GM12873 (cell line): ENCODE measurements around the gene ARHGAP18.

Source experiments
- TF ChIP-seq, protein P1 (sequence below): IDR thresholded peaks from 2 replicates; pipeline ENCODE4 v1.5.1; 2012; ENCODE audit warnings: low read depth, mild to moderate bottlenecking, moderate library complexity, low read length, control low read depth; ENCODE audit not compliant: insufficient read depth; ENCODE audit errors: missing control alignments

The ARHGAP18 gene

DNA sequence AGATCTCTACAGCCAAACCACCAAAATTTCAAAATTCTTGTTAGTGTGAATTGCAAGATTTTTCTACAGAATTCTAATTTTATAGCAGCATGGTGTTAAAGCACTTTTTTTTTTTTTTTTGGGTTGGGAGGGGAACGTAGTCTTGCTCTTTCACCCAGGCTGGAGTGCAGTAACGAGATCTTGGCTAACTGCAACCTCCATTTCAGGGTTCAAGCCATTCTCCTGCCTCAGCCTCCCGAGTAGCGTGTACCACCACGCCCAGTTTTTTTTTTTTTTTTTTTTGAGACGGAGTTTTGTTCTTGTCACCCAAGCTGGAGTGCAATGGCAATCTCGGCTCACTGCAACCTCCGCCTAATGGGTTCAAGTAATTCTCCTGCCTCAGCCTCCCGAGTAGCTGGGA lies 11.5 kb downstream of the ARHGAP18 start:
- TF ChIP-seq, protein P1, sequence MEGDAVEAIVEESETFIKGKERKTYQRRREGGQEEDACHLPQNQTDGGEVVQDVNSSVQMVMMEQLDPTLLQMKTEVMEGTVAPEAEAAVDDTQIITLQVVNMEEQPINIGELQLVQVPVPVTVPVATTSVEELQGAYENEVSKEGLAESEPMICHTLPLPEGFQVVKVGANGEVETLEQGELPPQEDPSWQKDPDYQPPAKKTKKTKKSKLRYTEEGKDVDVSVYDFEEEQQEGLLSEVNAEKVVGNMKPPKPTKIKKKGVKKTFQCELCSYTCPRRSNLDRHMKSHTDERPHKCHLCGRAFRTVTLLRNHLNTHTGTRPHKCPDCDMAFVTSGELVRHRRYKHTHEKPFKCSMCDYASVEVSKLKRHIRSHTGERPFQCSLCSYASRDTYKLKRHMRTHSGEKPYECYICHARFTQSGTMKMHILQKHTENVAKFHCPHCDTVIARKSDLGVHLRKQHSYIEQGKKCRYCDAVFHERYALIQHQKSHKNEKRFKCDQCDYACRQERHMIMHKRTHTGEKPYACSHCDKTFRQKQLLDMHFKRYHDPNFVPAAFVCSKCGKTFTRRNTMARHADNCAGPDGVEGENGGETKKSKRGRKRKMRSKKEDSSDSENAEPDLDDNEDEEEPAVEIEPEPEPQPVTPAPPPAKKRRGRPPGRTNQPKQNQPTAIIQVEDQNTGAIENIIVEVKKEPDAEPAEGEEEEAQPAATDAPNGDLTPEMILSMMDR, result no peak

DNA sequence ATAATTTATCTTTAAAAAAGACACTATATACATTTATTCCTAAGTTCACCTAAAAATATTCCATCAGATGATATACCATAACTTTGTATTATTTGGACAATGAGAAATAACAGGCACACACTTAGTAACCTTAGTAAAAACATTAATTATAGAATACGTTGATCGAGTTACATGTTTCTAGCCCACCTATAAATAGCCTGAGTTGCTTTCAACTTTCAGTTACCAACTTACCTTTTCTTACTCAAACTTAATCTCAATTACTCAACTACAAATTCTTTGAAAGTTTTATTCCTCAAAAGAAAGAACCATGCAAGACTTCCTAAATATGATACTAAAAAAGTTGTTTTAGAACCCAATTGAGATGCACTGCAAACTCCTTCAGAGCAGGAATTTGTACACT lies 12.2 kb downstream of the ARHGAP18 start:
- TF ChIP-seq, protein P1, result no peak

DNA sequence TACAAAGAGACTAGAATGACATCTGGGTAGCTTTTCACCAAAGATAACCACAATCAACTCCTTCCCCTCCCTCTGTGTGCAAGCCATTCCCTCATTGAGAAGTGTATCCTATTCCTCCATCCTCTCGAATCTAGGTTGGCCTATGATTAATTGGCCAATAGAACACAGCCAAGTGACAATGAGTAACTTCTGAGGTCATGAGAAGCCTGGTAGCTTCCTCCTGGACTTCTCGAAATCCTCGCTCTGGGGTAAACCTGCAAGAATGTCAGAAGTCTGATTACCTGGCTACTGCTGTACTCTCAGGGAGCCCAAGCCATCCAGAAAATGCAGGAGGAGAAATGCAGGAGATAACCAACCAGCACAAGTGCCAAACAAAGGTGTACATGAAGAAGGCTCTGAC lies 13.1 kb downstream of the ARHGAP18 start:
- TF ChIP-seq, protein P1, result no peak

DNA sequence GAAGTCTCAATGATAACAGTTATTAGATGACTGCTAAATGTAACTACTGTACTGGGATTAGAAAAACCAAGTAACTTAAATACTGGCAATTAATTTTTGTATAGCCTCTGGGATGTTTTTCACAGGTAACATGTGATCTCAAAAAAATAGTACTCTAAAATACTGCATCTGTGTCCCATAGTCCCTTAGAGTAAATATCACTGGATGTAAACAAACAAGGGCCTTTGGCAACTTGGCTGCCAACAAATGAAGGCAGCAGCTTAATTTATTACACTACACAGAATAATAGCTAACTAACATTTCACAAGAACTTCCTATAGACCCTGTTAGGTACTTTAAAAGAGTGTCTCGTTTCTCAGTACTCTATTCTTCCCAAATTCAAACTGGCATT lies 14.0 kb downstream of the ARHGAP18 start:
- TF ChIP-seq, protein P1, result no peak

DNA sequence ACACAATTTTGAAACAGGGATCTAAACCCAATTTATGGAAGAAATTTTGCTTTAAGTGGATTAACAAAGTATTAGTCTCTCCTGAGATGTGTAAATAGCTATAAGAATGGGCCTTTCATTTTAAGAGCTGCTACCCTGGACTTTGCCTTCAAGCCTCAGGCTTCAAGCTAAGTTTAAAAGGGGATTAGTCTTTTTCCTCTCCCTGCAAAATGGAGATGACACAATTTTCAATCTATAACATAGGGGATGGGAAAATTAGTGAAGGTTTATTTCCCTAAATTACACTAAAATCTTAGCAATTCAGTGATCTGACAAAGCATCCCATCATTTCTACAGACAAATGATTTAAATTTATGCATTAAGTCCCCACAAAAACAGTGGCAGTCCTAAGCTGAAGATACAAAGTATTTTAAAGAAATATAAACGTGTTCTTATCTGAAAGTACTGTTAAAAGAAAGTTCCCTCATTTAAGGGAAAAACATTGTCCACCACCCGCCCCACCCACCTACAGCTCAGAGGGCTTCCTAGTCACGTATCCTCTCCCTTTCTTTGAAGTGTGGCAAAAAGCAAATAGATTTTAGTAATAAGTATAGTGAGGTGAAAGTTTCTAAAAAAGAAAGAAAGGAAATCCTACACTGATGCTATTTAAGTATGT lies 14.5 kb downstream of the ARHGAP18 start:
- TF ChIP-seq, protein P1, result no peak

DNA sequence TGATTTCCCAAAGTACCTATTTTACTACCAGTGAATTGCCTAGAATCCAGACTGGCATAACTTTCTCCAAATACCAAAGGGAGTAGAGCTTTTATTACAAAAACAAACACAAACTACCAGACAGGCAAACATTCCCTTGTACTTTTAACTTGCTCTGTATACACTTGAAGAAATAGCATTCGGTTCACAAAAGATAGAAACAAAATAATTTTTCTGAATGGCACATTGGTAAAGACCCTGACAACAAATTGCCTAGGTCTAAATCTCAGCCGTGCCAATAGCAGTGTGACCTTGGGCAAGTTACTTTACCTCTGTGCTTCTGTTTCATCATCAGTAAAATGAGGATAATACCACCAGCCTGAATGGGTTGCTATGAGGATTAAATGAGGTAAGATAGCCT lies 15.9 kb downstream of the ARHGAP18 start:
- TF ChIP-seq, protein P1, result no peak

DNA sequence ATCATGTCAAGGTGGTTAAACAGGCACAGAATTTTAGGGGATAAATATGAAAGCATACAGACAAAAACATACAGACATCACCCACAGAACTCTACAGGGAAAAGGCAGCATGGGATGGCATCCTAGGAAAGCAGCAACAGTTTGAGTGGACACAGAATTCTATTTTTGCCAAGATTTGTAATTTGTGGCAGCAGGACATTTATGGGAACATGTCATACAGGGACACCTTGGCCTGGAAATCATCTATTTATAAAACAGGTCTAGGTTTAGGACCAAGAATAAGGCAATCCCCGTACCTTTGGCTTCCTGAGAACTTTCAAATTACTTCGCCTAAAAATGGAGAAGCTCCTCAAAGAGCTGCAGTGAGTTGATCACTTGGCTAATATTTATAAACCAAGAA lies 17.5 kb downstream of the ARHGAP18 start:
- TF ChIP-seq, protein P1, result no peak
